Aorta (tissue), 5 donors: ENCODE data around the gene EEF2K. TPM values are rescaled to one million over a fixed set of nuclear protein-coding genes. Genes with fewer than 3 reads are reported as not detected.
"Not testable (repeated sequence)": the region's sequence is repeated elsewhere in the genome, so short reads cannot be mapped to it uniquely, and the experiment has no call there.

Experiments used
- ATAC-seq: fragments of 200-7000 bp; cut with Tn5 transposase; one replicate; pipeline ENCODE4 v1.9.1; 2022; ENCODE audit warnings: moderate library complexity; ENCODE audit not compliant: low FRiP score
- DNase-seq, 2 donors: peaks; one replicate each; pipeline ENCODE4 v3.0.0-alpha.2; 2020
- H3K27ac ChIP-seq, 2 donors: one replicate each; pipeline ENCODE4 v1.5.1; 2013; ENCODE audit warnings: low read length in 2 of 2, mild to moderate bottlenecking in 2 of 2, moderate library complexity in 2 of 2, control low read depth in 1 of 2, inconsistent platforms in 1 of 2, low read depth in 1 of 2
- H3K27me3 ChIP-seq, 2 donors: one replicate each; pipeline ENCODE4 v1.6.1; 2013; ENCODE audit warnings: control low read depth in 1 of 2, low read length in 1 of 2, mild to moderate bottlenecking in 1 of 2, moderate library complexity in 1 of 2; ENCODE audit not compliant: insufficient read depth in 2 of 2, control insufficient read depth in 1 of 2
- H3K36me3 ChIP-seq, 2 donors: one replicate each; pipeline ENCODE4 v1.6.1; 2013; ENCODE audit warnings: control low read depth in 1 of 2, low read length in 1 of 2, mild to moderate bottlenecking in 1 of 2; ENCODE audit not compliant: insufficient read depth in 2 of 2, control insufficient read depth in 1 of 2
- H3K4me1 ChIP-seq, 2 donors: one replicate each; pipeline ENCODE4 v1.6.1; 2013; ENCODE audit warnings: low read length in 2 of 2, control low read depth in 1 of 2, mild to moderate bottlenecking in 1 of 2, moderate library complexity in 1 of 2; ENCODE audit not compliant: insufficient read depth in 2 of 2, control insufficient read depth in 1 of 2
- H3K4me3 ChIP-seq, 2 donors: one replicate each; pipeline ENCODE4 v1.5.1; 2013; ENCODE audit warnings: low read length in 2 of 2, control low read depth in 1 of 2, mild to moderate bottlenecking in 1 of 2
- H3K9me3 ChIP-seq: one replicate; pipeline ENCODE4 v1.6.1; 2013; ENCODE audit warnings: mild to moderate bottlenecking, low read length; ENCODE audit not compliant: control insufficient read depth
- WGBS, 2 donors: extraction: QIAGEN DNeasy Blood & Tissue Kit; methylation state at CpG; one replicate each; pipeline ENCODE4 v1.1.7; 2013; 5-methylcytosine and 5-hydroxymethylcytosine counted together
- intact Hi-C, 2 donors: fragments of 100-400 bp; cut with DNase I; formaldehyde crosslinking; loops; one replicate each; pipeline versions ENCODE4 v1.14.2 to v1.15.0; 2022
- polyA plus RNA-seq, 2 donors: library from polyadenylated mRNA; stranded (reverse); fragments of 200-250 nt; gene quantifications; one replicate each; pipeline ENCODE4 v1.2.3, GENCODE V29; 2013
- total RNA-seq, 2 donors: library from RNA; stranded (reverse); fragmentation: NEBNext Ultra II Directional; extraction: Animal tissue kit (Norgen Biotek cat#: 25700); gene quantifications; one replicate each; pipeline ENCODE4 v1.2.1, GENCODE V29; 2021
- donor health status: healthy with polysubstance abuse.
- donor health status: Bipolar disorder and iron deficiency.
- donor health status: DM: no; HTN: no; CAD: no.
- donor health status: DM: no; HTN: no; CAD: no.
- donor health status: DM: yes; HTN: yes; CAD: no.

The EEF2K gene
- total and polyA plus RNA-seq, 4 donors: 9.3 to 56.3 (median 26.3) TPM

DNA sequence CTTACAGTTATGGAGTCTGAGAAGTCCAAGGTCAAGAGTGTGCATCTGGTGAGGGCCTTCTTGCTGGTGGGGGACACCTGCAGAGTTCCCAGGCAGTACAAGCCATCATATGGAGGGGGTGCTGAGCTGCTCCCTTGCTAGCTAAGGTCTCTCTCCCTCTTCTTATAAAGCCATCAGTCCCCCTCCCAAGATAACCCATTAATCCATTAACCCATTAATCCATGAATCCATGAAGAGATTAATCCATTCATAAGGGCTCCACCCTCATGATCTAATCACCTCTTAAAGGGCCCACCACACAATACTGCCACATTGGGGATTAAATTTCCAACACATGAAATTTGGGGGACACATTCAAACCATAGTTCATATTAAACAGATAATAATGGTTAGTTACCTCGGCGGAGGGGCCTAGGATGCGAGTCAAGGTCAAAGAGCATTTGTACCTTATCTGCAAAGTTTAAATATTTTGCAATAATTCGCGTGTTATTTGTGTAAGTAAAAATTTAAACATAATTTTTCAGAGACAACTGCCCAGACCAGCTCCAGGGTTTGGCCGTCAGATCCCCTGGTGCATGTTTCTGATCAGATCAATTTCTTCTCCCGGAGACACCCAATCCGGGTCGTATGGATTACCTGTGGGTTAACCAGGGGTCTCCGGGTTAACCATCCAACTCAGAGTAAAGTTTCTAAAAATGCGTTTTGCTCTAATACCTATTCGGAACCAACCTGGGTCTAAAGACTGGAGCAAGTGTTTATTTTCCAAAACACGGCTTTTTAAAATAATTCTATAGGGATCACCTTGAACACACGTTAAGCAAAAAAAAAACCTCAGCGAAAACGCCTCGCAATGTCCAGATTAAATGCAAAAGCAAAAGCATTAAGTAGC lies 90.4 kb downstream of the EEF2K start:
- no peaks in the 10 kb centered on the region for H3K36me3 ChIP-seq
- no peaks in the 10 kb centered on the region for H3K27me3 ChIP-seq
- peak overlapping the region; percentile 68 to 74 for H3K4me3 ChIP-seq
- 4 to 5% methylated on average over 17 of the region's 17 CpGs for WGBS, 2 donors
- DNase-seq (no peak), ATAC-seq (no peak)
- H3K9me3 ChIP-seq: no peaks in the 10 kb centered on the region
- intact Hi-C loops: loop anchor here (1.0 to 2.0 kb wide), 4 partner anchors 101 to 296 kb away; partner anchors contain the start of genes MOSMO (in 1 of the 2) and PDZD9 (in 1 of the 2)
- H3K27ac ChIP-seq: no peak overlapping the region
- H3K4me1 ChIP-seq: no peaks in the 10 kb centered on the region

DNA sequence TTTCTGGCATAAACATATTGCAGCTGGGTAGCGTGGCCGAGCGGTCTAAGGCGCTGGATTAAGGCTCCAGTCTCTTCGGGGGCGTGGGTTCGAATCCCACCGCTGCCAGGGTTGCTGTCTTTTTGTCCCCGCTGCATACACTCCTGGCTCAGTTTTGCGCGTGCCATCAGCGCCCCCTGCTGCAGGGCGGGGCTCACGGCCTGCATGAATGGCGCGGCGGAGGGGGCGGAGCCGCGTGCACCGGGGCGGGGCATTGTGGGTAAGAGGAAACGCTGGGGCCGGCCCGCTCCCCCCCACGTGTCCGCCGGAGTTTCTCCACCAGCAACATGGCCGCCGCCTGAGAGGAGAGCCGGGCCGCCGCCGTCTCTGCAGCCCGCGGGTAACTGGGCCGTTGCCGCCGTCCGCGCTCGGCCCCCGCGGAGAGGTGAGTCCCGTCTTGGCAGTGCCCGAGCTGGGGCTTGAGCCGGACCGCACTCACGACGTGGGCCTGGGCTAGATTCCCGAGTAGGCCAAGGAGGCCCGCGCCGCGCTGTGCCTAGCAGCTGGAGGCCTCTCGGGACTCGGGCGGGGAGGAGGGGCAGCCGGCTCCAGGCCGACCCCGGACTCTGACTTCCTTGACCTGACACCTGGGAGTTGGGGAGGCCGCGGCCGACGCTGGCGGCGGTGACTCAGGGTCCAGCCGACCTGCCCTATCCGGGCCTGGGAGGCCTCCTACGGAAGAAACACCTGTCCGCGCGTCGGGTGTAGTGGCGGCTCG lies 91.2 kb downstream of the EEF2K start, which contains the start of gene POLR3E:
Gene POLR3E (plus strand): TSS at position 296 of the 757 bp plus-strand sequence. CDS start 5,560 bp downstream, outside the sequence.
- peak; percentile 98 for ATAC-seq
- Histone ChIP-seq H3K27ac (peak within 1 kb of the TSS; percentile 49 to 78), H3K36me3 (no peaks in the 10 kb centered on the region)

DNA sequence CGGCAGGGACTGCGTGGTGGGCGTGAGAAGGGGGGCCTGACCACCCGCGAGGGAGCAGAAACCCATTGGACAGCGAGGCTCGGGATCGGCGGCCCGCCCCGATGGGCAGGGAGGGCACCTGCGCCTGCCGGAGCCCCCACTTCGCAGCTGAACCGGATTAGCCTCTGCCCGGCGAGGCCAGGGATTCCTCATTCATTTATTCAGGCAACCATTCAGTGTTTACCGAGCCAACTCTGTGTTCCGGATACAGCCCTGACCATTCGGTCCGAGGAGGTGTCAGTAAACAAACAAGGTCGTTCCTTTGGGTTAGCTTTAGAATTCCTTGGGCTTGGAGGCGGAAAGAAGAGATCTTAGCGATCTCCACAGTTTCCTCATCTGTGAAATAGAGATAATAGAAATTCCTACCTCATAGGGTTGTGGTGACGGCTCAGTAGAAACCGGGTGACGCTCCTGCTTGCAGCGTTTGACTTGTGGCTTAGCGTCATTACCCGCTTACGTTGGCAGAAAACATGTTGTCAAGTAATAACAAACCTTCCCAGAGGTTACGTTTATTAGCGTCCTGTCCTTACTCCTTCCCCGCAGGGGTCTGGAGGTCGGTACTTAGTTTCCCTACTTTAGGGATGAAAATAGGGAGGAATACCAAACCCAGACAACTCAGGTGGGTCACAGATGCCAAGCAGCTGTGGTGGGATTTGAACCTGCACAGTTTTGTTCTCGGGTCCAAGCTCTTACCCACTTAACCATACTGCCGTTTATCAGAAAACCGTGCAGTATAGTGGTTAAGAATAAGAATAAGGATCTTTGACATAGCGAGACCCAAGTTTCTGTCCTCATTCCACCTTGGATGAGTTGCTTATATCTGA lies 92.0 kb downstream of the EEF2K start:
- ATAC-seq (peak; percentile 73), DNase-seq (peak in 1 of 2 donors; percentile 84)
- H3K27ac ChIP-seq: peak overlapping the region; percentile 49 to 78
- 0% methylated on average over 39 of the region's 39 CpGs for WGBS, 2 donors
- H3K36me3 ChIP-seq: peaks cover 0 to 3% of the 10 kb centered on the region in 2 donors
- no peaks in the 10 kb centered on the region for H3K9me3 ChIP-seq
- no peaks in the 10 kb centered on the region for H3K27me3 ChIP-seq
- H3K4me3 ChIP-seq: peak overlapping the region; percentile 62 to 81
- intact Hi-C loops: loop anchor here (1.0 to 2.0 kb wide), 4 partner anchors 103 to 297 kb away; partner anchors contain the start of genes MOSMO (in 1 of the 2) and PDZD9 (in 1 of the 2)
- H3K4me1 ChIP-seq: no peaks in the 10 kb centered on the region

More for the DNA sequence above, 91.2 kb downstream of the EEF2K start, which contains the start of gene POLR3E:
- WGBS, 2 donors: 0 to 1% methylated on average over 63 to 76 of the region's 76 CpGs
- peak within 1 kb of the TSS; percentile 68 to 81 for H3K4me3 ChIP-seq
- intact Hi-C loops: loop anchor here (1.0 to 2.0 kb wide), 4 partner anchors 102 to 296 kb away; partner anchors contain the start of genes MOSMO (in 1 of the 2) and PDZD9 (in 1 of the 2)
- no peaks in the 10 kb centered on the region for H3K9me3 ChIP-seq
- peak; percentile 99 to 100 for DNase-seq
- no peaks in the 10 kb centered on the region for H3K27me3 ChIP-seq
- no peaks in the 10 kb centered on the region for H3K4me1 ChIP-seq

GRCh38 chr16:22299036-22299435 lies 93.0 kb downstream of the EEF2K start:
- DNase-seq (no peak), ATAC-seq (no peak)
- Histone ChIP-seq H3K27me3 (no peaks in the 10 kb centered on the region), H3K4me3 (no peak overlapping the region), H3K4me1 (no peaks in the 10 kb centered on the region), H3K9me3 (no peaks in the 10 kb centered on the region), H3K36me3 (peaks cover 0 to 3% of the 10 kb centered on the region in 2 donors), H3K27ac (no peak overlapping the region)
- WGBS, 2 donors: 98 to 100% methylated on average over 1 of the region's 1 CpG
- intact Hi-C loops: no loop called here

DNA sequence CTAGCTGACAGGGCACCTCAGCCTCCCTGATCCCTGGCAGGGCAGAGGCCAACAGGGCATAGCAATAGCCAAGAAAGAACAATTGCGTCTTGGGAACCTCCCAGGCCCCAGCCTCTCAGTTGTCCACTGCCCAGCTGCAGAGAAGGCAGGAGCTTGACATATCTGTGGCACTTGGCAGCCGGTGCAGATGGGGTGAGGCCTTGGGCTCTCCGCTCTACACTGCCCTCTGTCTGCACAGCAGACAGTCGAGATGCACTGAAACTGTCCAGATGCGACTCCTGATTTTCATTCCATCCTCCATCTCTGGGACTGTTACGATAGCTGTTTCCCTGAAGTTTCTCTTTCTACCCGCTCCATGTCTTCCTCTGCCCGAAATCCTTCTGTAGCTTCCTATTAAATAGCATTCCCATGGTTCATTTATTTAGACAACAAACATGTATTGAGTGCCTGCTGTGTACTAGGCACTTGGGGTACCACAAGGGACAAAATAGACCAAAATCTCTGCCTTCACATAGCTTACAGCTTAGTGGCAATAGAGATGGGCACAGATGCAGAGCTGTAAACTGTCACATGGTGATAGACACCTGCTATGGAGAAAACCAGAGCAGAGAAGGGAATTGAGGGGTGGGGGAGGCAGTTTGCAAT lies 94.5 kb downstream of the EEF2K start:
- 42 to 52% methylated on average over 8 of the region's 8 CpGs for WGBS, 2 donors
- Histone ChIP-seq H3K4me1 (no peaks in the 10 kb centered on the region), H3K27ac (no peak overlapping the region), H3K27me3 (no peaks in the 10 kb centered on the region), H3K36me3 (peaks cover 0 to 5% of the 10 kb centered on the region in 2 donors), H3K4me3 (no peak overlapping the region), H3K9me3 (no peaks in the 10 kb centered on the region)
- intact Hi-C loops: no loop called here
- ATAC-seq (no peak), DNase-seq (peak in 1 of 2 donors; percentile 70)

DNA sequence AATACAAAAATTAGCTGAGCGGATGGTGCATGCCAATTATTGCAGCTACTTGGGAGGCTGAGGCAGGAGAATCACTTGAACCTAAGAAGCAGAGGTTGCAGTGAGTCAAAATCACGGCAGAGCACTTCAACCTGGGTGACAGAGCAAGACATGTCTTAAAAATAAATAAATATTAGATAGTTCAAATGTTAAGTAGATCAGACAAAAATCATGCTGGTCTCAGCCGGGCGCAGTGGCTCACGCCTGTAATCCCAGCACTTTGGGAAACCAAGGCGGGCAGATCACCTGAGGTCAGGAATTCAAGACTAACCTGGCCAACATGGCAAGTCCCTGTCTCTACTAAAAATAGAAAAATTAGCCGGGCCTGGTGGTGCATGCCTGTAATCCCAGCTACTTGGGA lies 95.3 kb downstream of the EEF2K start:
- DNase-seq, ATAC-seq, H3K4me1 ChIP-seq, H3K9me3 ChIP-seq, H3K4me3 ChIP-seq, H3K36me3 ChIP-seq, H3K27me3 ChIP-seq, intact Hi-C loops, H3K27ac ChIP-seq: not testable (repeated sequence)
- 92 to 93% methylated on average over 7 of the region's 7 CpGs for WGBS, 2 donors

DNA sequence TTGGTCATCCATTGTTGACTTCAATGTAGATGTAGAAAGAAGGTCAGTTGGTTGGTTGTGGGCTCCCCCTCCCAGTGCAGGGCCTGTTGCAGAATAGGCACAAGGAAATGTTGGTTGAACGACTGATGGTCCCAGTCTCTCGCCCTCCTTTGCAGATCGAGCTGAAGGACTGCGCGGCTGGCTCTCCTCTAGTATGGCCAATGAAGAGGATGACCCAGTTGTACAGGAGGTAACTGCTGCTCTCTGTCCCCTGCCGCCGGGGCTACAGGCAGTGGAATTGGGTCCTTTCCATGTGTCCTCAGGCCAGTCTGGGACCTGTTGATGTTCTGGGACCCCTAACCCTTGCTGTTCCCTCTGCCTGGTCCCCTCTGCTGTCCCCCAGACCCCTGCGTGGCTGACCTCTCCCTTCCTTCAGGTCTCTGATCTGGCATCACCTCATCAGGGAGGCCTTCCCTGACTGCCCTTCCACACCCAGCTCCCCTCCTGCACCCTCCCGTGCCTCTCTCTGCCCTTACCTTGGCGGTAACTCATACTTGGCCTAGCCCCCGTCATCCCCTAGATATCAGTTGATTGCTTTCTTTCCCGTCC lies 96.8 kb downstream of the EEF2K start:
- H3K4me3 ChIP-seq: no peak overlapping the region
- intact Hi-C loops: no loop called here
- no peaks in the 10 kb centered on the region for H3K9me3 ChIP-seq
- ATAC-seq (no peak), DNase-seq (no peak)
- no peaks in the 10 kb centered on the region for H3K4me1 ChIP-seq
- no peaks in the 10 kb centered on the region for H3K27me3 ChIP-seq
- WGBS, 2 donors: 91% methylated on average over 12 of the region's 12 CpGs
- H3K27ac ChIP-seq: no peak overlapping the region
- H3K36me3 ChIP-seq: peaks cover 0 to 6% of the 10 kb centered on the region in 2 donors
